HG02798 (cell line): ENCODE measurements around the gene TSPAN4.

ENCODE experiments used
- ATAC-seq: cut with Tn5 transposase; IDR thresholded peaks from one replicate; pipeline ENCODE4 v1.9.1; 2021; ENCODE audit warnings: mild to moderate bottlenecking; ENCODE audit not compliant: unreplicated experiment, poor library complexity

TSPAN4 gene

GRCh38 chr11:833114-833791, 9.4 kb upstream of the TSPAN4 start:
- ATAC-seq, result peak; percentile 9

GRCh38 chr11:833849-834311, 8.8 kb upstream of the TSPAN4 start:
- ATAC-seq, result no peak

GRCh38 chr11:834371-835316, 8.0 kb upstream of the TSPAN4 start:
- no peak for ATAC-seq

GRCh38 chr11:836274-836673, 6.4 kb upstream of the TSPAN4 start:
- no peak for ATAC-seq

- no peak for ATAC-seq
Observed at GRCh38 chr11:836700-837099, 6.0 kb upstream of the TSPAN4 start.

- no peak for ATAC-seq
Observed at GRCh38 chr11:837189-837989, 5.3 kb upstream of the TSPAN4 start.

GRCh38 chr11:837990-838307, 4.7 kb upstream of the TSPAN4 start:
- ATAC-seq, result no peak

GRCh38 chr11:838441-839279, 4.0 kb upstream of the TSPAN4 start:
- ATAC-seq, result no peak

GRCh38 chr11:839280-839623, 3.4 kb upstream of the TSPAN4 start:
- no peak for ATAC-seq

- ATAC-seq, result no peak
Observed at GRCh38 chr11:839875-840617, 2.6 kb upstream of the TSPAN4 start.

GRCh38 chr11:841981-842369, 677 bp upstream of the TSPAN4 start:
- ATAC-seq, result no peak

- peak; percentile 8 for ATAC-seq
Observed at GRCh38 chr11:843086-843734, 558 bp downstream of the TSPAN4 start.

GRCh38 chr11:843818-844692, 1.4 kb downstream of the TSPAN4 start:
- ATAC-seq, result no peak

GRCh38 chr11:844693-845644, 2.3 kb downstream of the TSPAN4 start:
- no peak for ATAC-seq

- ATAC-seq, result no peak
Observed at GRCh38 chr11:845872-846495, 3.3 kb downstream of the TSPAN4 start.

- no peak for ATAC-seq
Observed at GRCh38 chr11:846496-847098, 3.9 kb downstream of the TSPAN4 start.
